Inflammatory macrophage treated with lipopolysaccharide for 1 hour (primary cell): Measurements from ENCODE around the gene ARL15.
"Not testable (repeated sequence)": the region's sequence is repeated elsewhere in the genome, so short reads cannot be mapped to it uniquely, and the experiment has no call there.

ENCODE experiments used
- DNase-seq, 2 donors: peaks; one replicate each; pipeline ENCODE4 v3.0.0-alpha.2; 2020 to 2022

ARL15 gene

GRCh38 chr5:54088081-54088480 lies 222.3 kb downstream of the ARL15 start:
- no peak for DNase-seq

DNA sequence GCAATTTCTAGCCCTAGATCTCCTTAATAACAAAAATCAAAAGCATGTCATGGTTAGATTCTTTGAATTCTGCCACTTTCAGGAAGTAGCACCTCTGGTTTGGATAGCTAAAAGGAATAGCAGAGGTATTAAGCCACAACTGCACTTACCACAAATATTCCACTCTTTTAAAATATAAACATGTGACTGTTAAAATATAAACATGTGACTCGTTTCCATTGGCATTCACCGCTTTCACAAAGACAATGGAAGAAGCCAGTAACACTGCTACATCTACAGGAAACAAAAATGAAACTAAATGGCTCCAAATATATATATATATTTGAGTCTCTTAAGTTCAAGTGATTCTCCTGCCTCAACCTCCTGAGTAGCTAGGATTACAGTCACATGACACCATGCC lies 222.9 kb downstream of the ARL15 start:
- no peak for DNase-seq

DNA sequence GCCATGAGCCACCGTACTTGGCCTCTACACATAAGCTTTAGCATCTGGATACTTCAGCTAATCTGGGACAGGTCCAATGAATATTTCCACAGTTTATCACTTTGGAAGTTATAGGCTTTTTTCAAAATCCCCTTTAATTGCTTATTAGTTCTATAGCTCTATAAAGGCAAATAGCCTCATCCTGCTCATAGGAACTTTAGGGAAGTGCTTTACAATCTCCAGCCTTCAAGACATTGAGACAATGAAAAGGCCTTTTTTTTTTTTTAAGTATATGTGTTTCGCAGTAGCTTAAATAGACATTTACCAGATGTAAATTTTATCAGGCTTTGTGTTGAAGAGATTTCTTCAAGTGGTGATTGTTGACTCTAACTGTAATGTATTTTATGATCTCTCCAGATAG lies 224.2 kb downstream of the ARL15 start:
- no peak for DNase-seq

GRCh38 chr5:54084696-54085095 lies 225.7 kb downstream of the ARL15 start:
- DNase-seq, result no peak

- DNase-seq, result no peak
Measured at GRCh38 chr5:54083851-54084250, 226.5 kb downstream of the ARL15 start.

DNA sequence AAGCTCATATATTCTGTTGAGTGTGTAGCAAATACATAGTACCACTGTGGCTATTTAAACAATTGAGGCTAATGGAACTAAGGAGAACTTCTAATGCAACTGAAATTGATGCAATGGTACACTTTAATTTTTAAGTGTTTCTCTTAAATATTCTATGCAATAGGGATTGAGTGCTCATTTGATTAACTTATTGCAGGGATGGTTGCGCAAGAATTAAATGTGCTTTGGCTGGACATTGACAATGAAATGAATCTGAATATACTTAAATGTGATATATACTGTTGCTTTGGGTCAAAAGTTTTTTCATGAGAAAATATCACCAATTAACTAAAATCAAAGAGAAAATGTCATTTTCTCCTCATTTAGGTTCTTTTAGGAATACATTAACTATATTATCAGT lies 227.1 kb downstream of the ARL15 start:
- no peak for DNase-seq

DNA sequence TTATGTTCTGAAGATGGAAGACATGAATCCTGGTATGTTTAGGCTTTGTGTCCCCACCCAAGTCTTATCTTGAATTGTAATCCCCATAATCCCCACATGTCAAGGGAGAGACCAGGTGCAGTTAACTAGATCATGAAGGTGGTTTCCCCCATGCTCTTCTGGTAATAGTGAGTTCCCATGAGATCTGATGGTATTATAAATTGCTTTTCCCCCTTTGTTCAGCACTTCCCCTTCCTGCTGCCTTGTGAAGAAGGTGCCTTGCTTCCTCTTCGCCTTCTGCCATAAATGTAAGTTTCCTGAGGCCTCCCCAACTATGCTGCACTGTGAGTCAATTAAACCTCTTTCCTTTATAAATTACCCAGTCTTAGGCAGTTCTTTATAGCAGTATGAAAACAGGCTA lies 229.0 kb downstream of the ARL15 start:
- no peak for DNase-seq

GRCh38 chr5:54080831-54081230 lies 229.5 kb downstream of the ARL15 start:
- peak; percentile 35 to 51 for DNase-seq

- DNase-seq, result no peak
Measured at GRCh38 chr5:54073735-54074134, 236.6 kb downstream of the ARL15 start.

GRCh38 chr5:54073131-54073530 lies 237.2 kb downstream of the ARL15 start:
- DNase-seq, result no peak

- no peak for DNase-seq
Measured at GRCh38 chr5:54066433-54066832, 243.9 kb downstream of the ARL15 start.

DNA sequence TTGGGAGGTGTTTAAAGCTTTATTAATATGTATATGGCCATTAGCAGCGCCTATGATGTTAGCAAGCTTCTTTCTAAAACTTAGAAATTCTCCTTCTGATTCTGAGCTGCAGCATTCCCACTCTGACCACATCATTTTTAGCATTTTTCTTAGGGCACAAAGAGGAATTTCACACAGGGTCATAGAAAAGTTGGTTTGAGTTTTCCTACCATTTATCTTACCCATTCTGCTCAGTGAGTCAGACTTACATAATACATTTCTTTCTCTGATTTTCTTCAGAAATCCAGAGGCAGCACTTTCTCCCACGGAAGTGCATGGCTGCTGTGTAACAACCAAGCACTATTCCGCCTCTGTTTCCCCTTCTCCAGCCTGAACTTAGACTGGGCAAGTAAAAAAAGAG lies 246.6 kb downstream of the ARL15 start:
- no peak for DNase-seq

- no peak for DNase-seq
Measured at GRCh38 chr5:54062958-54063357, 247.4 kb downstream of the ARL15 start.

GRCh38 chr5:54060919-54061318 lies 249.5 kb downstream of the ARL15 start:
- not testable (repeated sequence) for DNase-seq

DNA sequence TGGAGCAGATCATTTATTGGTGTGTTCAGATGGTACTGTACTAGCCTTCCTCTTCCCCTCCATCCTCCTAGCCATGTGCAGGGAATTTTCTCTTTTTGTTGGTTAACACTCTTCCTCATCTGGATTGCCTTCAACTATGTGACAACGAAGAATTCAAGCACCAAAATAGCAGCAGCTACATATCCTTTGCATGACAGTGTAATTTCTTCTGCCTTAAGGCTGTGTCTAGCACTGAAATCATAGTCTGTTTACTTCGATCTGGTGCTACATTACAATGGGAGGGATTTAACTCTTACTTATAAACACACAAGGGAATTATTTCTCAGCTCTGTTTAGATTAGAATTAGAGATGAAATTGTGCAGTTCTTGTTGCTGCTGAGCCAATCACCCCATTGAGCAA lies 260.4 kb downstream of the ARL15 start:
- DNase-seq, result no peak

GRCh38 chr5:54049144-54049543 lies 261.2 kb downstream of the ARL15 start:
- DNase-seq, result no peak

DNA sequence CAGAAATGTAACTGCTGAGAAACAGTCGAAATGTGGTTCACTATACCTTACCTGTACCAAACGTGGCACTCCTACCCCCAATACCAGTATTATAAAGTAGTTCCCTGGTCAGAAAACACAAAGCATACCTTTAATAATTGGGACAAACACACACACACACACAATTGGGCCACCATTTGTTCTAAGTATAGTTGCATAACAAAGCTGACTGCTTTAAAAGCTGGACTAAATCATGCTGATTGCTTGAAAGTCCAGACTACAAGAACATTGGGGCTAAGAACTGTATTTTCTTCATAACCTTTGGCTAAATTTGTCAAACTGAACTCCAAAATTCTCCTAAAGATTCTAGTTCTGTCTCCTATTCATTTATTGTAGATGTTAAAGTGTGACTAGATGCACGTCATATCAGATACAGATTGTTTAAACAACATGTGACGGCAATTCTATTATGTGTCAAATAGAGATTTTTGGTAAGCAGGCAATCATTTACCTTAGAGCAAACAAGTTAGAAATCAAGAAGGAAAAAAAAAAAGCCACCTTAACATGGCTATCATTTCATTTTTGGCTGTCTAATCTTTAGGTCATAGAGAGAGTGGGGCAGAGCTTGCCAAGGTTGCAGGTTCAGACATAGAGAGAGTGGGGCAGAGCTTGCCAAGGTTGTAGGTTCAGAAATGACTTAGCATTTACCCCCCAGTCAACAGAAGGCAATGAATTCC lies 265.1 kb downstream of the ARL15 start:
- DNase-seq, result no peak

DNA sequence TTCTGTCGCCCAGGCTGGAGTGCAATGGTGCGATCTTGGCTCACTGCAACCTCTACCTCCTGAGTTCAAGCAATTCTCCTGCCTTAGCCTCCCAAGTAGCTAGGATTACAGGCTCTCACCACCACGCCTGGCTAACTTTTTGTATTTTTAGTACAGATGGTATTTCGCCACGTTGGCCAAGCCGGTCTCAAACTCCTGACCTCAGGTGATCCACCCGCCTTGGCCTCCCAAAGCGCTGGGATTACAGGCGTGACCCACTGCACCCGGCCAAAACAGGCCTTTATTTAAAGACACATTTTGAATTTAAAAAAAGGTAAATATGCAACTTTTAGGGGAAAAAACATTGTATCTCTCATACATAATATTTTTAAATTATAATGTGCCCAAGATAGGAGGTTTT lies 266.1 kb downstream of the ARL15 start:
- DNase-seq, result not testable (repeated sequence)

DNA sequence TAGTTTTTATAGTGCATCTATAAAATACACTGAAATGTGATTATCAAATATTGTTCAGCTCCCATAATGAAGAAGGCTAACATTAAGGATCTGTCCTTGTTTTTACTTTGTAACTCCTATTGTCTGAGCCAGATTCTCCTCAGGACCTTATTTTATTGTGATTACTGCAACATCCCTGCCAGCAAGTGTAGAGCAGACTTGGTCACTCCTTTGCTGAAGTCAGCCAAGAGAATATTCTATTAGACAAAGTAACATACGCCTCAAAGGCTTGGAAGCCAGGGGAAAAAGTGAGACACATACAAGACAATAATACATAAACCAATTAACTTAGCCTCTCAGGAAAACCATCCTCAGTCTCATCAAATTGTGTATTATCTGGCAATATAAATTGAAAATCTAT lies 269.6 kb downstream of the ARL15 start:
- no peak for DNase-seq

GRCh38 chr5:54040018-54040417 lies 270.4 kb downstream of the ARL15 start:
- DNase-seq, result no peak

DNA sequence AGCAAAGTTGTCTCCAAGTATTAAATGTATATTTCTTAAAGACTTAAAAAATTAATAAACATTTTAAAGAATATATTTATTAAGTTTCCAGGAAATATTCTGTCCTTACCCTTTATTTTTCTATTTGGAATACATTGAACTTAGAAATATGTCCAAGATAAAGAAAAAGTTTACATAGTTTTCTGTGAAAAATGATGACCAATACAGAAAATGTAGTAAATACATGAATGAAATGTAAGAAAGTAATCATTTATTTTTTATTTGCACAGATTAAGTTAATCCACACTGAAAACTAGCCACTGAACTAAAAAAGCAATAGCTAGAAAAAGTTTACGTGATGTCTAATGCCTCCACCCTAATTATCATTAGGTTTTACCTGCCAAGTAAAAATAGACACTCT lies 273.2 kb downstream of the ARL15 start:
- no peak for DNase-seq

- no peak for DNase-seq
Measured at GRCh38 chr5:54030981-54031380, 279.4 kb downstream of the ARL15 start.

DNA sequence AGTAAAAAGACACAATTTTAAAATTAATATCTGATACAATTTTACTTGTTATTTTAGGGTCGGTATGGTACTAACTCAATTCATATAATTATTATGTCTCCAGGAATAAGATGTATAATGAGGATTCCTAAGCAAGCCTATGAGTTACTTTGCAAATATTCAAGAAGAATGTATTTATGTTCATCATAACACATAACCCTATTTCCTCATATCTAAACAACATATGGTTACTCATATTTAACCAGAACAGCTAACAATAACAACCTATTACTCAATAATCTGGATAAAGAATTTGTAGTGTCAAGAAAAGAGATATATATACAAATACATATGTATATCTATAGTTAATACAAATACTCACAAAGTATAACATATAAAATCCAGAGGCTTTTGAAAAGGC lies 285.9 kb downstream of the ARL15 start:
- DNase-seq, result no peak

- DNase-seq, result no peak
Measured at GRCh38 chr5:54022223-54022622, 288.1 kb downstream of the ARL15 start.

GRCh38 chr5:54021431-54022164 lies 288.8 kb downstream of the ARL15 start:
- peak; percentile 5 to 29 for DNase-seq
